ENCODE data around the gene RGS9. TPM values are rescaled to one million over a fixed set of nuclear protein-coding genes. Genes with fewer than 3 reads are reported as not detected.
"Not testable (repeated sequence)": the region's sequence is repeated elsewhere in the genome, so short reads cannot be mapped to it uniquely, and the experiment has no call there.

The RGS9 gene
- total RNA-seq, 1 donor from 2014 or later: 8.8 TPM

DNA sequence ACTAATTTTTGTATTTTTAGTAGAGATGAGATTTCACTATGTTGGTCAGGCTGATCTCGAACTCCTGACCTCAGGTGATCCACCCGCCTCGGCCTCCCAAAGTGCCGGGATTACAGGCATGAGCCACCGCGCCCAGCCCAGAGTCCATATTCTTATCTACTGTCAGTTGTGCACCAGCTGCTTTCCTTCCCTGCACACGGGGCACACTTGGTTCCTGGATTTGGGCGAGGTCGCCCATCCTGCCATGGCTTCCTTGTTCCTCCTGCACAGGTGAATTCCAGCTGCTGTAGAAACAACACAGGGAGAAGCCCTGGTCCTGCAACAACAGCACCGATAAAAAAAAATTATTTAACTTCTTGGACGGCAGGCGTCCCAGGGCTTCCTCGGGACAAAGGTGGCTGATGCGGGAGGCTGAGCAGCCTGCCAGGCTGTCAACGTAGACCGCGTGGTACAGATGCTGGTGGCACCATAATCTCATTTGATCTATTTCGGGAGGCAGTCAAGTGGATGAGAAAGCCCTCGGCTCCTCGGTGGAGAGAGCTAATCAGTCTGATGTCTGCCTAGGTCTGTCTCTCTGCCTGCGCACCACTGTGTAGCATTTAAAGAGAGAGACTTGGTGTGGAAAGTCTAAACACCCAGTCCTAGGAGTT is 19.1 kb downstream of the RGS9 start:
- DNase-seq (ENCODE audit: low spot score): peak; percentile 26

DNA sequence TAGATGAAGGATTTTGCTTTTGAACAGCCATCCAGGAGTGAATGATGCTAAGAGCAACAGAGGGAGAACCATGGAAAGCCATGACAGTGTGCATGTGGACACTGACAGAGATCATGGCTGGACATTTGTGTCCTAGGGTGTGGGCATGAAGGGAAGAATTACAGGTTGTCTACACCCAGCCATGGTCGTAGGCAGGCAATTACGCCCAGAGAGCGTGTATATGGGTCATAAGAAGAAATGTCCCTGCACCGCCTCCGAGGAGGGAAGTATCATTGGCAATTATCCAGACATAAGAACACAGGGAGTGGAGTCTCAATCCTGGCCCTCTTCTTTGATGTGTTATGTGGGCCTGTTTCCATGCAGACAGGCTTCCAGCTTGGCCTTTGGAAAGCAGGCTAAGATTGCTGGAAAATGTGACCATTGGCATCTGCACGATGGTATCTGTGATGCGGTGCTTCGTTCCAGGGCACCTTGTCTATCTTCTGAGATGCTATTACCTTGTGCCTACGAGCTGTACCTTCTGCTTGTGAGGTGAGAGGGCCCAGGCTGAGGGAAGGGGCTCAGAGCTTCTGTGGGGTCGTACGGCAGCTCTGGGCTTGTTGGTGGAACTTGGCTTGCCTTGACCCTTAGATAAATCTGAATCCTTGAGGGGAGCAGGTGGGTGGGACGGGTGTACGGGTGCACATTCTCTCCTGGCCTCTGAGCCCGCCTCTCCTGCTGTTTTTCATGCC is 19.8 kb downstream of the RGS9 start:
- DNase-seq (ENCODE audit: low spot score): no peak

DNA sequence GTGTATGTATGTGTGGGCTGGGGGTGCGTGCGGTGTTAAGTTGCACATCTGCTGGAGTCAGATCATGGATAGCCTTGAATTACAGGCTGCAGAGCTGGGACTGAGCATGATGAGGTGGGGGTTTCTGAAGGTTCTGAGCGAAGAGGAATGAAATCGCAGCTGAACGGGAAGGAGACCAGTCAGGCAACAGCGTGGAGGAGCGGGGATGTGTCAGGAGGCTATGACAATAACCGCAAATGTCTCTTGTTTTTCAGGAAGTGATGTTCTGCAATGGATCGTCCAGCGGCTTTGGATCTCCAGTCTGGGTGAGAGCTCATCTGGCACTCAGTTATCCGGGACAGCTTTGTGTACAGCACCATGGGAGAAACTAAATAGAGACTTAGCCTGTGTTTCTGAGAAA is 20.9 kb downstream of the RGS9 start:
- no peak for DNase-seq (ENCODE audit: low spot score)

DNA sequence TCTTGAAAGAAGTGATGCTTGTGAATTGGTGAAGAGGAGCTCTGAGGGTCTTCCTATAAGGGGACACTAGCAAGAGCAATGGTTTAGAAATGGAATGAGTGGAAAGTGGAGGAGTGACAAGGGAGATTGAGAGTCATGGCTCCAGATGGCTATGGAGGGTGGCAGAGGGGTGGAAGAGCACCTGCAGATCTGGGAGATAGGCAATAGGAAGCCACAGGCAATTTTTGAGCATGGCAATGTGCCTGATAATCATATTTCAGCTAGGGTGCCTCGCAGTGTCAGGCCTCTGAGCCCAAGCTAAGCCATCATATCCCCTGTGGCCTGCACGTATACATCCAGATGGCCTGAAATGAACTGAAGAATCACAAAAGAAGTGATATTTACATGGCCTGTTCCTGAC is 21.5 kb downstream of the RGS9 start:
- no peak for DNase-seq (ENCODE audit: low spot score)

DNA sequence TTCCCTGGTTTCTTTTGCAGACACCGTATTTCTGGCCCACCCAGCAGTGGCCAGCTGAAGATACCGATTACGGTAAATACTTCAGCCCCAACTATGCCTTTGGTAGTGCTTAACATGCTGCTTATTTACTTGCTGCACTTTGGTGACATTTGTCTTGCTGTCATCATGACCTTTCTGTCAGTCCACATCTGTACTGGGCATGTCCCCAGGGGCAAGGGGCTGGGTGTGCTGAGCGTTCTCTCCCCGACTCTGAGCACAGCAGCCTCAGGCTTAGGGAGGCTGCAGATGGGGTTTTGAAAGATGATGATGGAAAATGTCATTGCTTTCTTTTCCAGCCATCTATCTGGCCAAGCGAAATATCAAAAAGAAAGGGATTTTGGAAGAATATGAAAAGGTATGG is 23.3 kb downstream of the RGS9 start:
- DNase-seq (ENCODE audit: low spot score): no peak

DNA sequence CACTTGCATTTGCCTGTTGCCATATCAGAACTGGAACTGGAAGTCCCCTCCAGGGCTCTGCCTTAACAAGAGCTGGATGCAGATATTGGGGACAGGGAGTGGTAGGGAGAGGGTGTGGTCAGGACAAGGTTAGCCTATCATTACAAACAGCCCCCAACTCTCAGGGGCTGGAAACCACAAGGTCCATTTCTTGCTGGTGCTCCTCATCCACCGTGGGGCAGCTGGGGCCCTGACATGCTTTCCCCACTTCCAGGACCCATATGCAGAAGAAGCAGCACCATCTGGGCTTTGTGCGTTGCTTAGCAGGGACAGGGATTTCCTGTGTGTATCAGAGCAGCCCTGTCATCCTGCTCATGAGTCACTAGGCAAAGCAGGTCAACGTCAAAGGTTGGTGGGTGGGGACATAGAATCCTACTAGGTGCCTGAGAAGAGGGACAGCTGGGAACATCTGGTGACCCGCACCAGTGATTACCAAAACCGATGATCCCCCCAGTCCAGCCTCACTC is 26.9 kb downstream of the RGS9 start:
- DNase-seq (ENCODE audit: low spot score): no peak

DNA sequence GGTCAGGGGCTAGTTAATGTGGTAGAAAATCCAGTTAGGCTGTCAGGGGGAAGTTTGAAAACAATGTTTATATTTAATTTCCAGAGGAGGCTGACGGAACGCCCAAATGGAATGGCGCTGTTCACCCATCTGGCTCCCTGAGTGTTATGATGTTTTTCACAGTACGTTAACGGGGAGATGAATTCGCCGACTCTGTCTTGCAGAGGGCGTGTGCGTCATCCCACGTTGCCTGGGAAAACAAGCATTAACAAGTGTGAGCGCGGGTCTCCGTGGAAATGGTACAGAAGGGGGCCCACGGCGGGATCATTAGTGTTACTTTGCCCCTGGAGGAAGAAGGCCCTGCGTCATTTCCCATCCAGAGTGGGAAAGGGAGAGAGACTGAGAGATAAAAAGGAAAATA is 29.6 kb downstream of the RGS9 start:
- DNase-seq (ENCODE audit: low spot score): no peak

DNA sequence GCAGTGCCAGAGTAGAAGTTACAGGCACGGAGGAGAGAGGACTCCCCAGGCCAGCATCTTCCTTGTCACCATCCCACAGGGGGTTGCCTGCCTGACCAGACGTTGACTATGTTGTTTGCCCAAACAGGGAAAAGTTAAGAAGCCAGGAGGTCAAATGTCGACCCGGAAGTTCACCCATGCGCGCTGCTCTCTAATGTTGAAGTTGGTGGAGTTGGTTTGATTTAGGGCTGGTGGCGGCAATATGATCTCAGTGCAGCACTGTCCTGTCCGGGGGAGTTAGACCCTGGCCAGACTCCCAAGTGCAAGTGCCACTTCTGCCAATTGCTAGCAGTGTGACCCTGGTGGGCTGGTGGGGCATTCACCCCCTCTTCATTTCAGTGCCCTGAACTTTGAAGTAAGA is 30.4 kb downstream of the RGS9 start:
- DNase-seq (ENCODE audit: low spot score): no peak

DNA sequence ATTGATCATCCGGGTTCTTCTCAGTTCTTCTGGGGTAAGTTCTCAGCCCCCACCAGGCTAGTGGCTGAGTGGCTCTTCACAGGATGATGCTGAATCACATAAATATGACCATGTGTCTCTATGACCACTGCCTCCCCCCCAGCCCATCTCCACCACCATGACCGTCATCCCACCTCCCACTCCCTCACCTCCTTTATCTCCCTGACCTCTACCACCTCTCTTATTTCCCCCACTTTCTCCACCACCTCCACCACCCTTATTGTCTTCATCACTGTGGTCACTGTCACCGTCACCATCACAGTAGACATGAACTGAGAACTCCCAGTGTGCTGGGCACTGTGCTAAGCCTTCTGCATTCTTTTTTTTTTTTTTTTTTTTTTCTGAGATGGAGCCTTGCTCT is 32.5 kb downstream of the RGS9 start:
- DNase-seq (ENCODE audit: low spot score): no peak

DNA sequence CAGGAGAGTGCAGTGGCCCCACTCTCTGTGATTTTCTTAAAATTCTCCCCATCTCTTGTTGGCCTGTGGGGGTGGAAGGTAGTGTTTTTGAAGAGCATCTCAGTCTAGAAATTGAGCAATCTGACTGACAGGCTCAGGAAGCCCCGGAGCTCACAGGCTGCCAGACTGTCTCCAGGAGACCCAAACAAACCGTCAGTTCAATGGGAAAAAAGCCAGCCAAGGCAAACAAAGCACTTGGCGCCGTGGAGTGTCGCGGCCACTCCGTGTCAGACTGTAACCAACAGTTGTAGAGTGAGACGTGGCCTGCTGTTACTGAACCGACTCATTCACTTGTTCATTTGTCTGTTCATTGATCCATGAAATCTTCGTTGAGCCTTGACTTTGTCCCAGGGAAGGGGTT is 33.7 kb downstream of the RGS9 start:
- no peak for DNase-seq (ENCODE audit: low spot score)

DNA sequence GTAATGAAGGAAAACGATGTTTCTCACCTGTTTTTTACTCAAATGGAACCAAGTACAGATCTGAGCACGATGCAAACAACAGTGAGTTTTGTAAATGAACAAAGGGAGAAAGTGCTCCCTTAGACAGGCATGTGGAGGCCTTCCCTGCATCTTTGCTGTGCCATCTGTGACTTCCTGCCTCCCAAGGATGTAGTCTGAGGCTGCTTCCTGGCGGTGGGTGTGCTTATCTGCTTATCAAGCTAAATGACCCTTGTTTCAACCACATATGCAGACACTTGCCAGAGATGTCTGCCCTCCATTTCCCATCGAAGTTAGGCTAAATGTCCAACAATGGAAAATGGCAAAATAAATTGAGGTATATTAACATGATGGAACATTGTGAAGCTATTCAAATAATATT is 34.6 kb downstream of the RGS9 start:
- no peak for DNase-seq (ENCODE audit: low spot score)

DNA sequence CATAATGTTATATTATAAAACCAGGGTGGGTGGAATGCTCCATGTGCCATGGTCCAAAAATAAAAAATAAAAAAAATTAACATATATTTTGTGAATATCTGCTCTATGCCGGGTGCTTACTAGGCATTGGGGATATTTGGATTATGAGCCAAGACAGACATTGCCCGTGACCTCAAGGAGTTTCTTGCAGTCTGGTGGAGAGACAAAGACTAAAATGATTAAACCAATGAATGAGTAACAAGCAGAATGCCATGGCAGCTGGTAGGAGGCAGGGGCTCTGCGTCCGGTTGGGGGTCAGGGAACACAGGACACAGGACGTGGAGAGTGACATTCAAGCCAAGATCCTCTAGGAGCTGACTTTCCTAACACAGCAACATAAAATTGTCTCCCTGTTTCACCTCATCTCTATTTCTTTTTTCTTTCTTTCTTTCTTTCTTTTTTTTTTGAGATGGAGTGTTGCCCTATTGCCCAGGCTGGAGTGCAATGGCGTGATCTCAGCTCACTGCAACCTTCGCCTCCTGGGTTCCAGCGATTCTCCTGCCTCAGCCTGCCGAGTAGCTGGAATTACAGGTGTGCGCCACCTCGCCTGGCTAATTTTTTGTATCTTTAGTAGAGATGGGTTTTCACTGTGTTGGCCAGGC is 35.4 kb downstream of the RGS9 start:
- DNase-seq (ENCODE audit: low spot score): no peak

DNA sequence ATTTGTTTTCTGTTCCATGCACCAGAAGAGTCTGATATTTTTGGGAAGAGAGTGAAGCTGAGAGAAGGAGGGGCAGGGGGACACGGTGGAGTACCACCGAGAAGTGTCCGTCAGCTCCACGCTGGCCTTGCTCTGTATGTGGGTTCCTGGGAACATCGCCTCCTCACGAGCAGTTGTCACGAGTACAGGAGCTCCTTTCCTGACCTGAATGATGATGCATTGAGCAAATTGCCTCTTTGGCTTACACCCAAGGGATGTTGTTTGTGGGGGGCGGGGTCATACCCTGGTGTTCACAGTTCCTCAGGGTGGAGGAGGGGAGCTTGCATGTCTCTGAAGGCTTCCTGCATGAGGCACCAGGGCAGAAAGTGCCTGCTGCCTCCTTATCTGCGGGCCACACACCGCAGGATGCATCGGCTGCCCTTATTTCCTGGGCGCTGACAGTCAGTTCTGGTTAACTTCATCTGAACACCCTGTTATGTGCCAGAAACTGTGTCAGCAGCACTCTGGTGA is 36.2 kb downstream of the RGS9 start:
- peak; percentile 39 for DNase-seq (ENCODE audit: low spot score)

DNA sequence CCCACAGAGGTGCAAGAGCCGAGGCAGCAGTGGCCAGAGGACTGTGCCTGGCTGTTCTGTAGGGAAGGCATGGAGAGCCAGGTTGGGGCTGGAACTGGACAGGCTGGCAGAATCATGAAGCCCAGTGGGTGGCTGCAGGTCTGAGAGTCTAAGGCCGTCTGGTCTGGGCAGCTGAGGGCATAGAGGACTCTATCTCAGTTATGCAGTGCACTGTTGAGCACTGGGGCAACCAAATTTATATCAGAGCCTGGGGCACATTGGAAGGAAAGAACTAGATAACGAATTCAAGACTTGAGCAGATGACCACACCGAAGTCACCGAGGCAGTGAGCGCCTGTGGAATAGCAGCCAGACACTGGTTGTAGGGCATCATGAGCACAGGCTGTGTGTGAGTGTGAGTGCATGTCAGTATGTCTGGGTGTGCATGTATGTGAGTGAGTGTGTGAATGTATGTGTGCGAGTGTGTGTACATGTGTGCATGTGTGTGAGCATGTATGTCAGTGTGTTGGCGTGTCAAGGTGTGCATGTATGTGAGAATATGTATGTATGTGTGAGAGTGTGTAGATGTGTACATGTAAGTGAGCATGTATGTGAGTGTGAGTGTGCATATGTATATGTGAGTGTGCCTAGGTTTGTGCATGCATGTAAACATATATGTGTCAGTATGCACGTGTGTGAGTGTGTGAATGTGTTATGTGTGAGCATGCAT is 37.0 kb downstream of the RGS9 start:
- no peak for DNase-seq (ENCODE audit: low spot score)

DNA sequence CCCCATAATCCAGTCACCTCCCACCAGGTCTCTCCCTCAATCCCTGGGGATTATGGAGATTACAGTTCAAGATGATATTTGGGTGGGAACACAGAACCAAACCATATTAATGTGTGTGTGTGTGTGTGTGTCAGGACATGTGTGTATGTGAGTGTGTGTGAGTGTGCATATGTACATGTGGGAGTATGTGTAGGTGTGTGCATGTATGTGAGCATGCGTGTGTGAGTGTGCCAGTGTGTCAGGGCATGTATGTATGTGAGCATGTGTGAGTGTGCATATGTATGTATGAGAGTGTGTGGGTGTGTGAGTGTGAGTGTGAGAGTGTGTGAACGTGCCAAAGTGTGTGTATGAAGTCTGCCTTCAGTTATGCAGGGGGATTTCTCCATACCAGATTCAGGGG is 37.8 kb downstream of the RGS9 start:
- DNase-seq (ENCODE audit: low spot score): no peak

DNA sequence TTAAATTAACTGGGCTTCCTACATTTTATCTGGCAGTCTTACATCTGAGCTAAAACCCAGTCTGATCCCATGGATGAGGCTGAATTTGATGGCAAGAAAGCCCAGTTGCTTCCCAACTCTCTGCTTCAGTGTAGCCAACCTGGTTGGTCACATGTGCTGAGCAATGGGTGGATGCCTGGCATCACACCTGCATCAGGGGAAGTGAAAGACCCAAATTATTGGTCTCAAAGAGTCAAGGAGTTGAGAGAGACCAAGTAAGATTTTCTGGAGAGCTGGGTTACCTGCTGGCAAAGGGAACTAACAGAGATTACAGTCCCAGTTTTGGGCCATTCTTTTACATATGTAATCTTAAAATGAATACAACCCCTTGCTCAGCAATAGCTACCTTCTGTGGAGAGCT is 38.8 kb downstream of the RGS9 start:
- no peak for DNase-seq (ENCODE audit: low spot score)

DNA sequence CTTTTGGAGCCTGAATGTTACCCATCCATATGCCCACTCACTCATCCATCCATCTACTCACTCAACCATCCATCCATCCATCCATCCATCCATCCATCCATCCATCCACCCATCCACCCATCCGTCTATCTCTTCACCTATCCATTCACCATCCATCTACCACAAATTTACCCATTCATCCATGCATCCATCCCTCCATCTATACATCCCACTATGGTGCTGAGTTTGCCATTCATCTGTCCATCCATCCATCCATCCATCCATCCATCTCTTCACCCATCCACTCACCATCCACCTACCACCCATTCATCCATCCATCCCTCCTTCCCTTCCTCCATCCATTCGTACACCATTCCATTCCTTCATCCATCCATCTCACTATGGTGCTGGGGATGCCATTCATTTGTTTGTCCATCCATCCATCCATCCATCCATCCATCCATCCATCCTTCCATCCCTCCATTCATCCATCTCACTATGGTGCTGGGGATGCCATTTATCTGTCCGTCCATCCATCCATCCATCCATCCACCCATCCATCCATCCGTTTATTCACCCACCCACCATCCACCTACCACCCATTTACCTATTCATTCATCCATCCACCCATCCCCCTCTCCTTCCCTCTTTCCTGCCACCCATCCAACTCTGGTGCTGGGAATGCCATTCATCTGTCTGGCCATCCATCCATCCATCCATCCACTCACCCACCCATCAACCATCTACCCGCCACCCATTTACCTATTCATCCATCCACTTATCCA is 39.7 kb downstream of the RGS9 start:
- DNase-seq (ENCODE audit: low spot score): no peak

DNA sequence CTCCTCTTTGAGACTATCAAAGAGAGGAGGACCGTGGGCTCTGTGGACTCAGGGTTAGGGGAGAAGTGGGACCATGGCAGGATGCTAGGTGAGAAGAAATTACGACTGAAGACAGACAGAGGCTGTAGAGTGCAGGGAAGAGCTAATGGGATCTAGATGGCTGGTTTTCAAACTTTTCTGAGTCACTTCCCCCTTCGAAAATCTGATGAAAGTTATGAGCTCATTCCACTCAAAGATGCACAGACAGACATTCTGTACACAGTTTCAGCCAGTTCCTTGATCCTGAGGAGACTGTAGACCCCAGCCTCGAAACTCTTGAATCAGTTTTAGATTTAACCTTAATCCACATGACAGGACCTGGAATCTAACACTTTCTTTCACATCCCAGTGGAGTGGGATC is 40.7 kb downstream of the RGS9 start:
- DNase-seq (ENCODE audit: low spot score): no peak

DNA sequence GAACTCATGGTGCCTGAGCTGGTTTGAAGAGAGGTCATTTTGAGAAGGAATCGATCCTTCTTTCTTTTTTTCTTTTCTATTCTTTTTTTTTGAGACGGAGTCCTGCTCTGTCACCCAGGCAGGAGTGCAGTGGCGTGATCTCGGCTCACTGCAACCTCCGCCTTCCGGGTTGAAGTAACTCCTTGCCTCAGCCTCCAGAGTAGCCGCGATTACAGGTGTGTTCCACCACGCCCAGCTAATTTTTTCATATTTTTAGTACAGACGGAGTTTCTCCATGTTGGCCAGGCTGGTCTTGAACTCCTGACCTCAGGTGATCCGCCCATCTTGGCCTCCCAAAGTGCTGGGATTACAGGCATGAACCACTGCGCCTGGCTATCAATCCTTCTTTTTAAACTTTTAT is 43.1 kb downstream of the RGS9 start:
- DNase-seq (ENCODE audit: low spot score): not testable (repeated sequence)

DNA sequence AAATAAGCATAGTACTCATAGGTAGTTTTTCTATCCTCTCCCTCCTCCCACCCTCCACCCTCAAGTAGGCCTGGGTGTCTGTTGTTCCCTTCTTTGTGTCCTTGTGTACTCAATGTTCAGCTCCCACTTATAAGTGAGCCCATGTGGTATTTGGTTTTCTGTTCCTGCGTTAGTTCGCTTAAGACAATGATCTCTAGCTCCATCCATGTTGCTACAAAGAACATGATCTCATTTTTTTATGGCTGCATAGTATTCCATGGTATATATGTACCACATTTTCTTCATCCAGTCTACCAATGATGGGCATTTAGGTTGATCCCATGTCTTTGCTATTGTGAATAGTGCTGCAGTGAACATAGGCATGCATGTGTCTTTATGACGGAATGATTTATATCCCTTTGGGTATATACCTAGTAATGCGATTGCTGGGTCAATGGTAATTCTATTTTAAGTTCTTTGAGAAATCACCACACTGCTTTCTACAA is 43.6 kb downstream of the RGS9 start:
- not testable (repeated sequence) for DNase-seq (ENCODE audit: low spot score)

Data from mucosa of gallbladder (tissue), 1 donor.